SJSA1 (cell line): ENCODE measurements around the gene SLC18A3. TPM values are rescaled to one million over a fixed set of nuclear protein-coding genes. Genes with fewer than 3 reads are reported as not detected.

Experiments
- DNase-seq, 2 experiments: peaks; one replicate each; pipeline ENCODE4 v3.0.0-alpha.2; 2015 to 2020; ENCODE audit warnings: low spot score in 2 of 2, low read depth in 1 of 2
- H3K27ac ChIP-seq: fragments of 250-450 bp; sonication (Bioruptor Pico); 2 replicates; pipeline ENCODE4 v1.5.1; 2020; ENCODE audit warnings: mild to moderate bottlenecking, moderate library complexity
- H3K27me3 ChIP-seq: fragments of 250-450 bp; sonication (Bioruptor Pico); replicated peaks from 2 replicates; pipeline ENCODE4 v1.5.1; 2020; ENCODE audit warnings: mild to moderate bottlenecking, moderate library complexity
- H3K36me3 ChIP-seq: fragments of 250-450 bp; sonication (Bioruptor Pico); 2 replicates; pipeline ENCODE4 v1.5.1; 2020; ENCODE audit warnings: mild to moderate bottlenecking
- H3K4me1 ChIP-seq: fragments of 250-450 bp; sonication (Bioruptor Pico); replicated peaks from 2 replicates; pipeline ENCODE4 v1.6.1; 2021; ENCODE audit warnings: mild to moderate bottlenecking
- H3K4me3 ChIP-seq: fragments of 250-450 bp; sonication (Bioruptor Pico); 2 replicates; pipeline ENCODE4 v1.5.1; 2020; ENCODE audit warnings: mild to moderate bottlenecking
- H3K9me3 ChIP-seq: fragments of 250-450 bp; sonication (Bioruptor Pico); replicated peaks from 2 replicates; pipeline ENCODE4 v1.5.1; 2020; ENCODE audit warnings: mild to moderate bottlenecking
- total RNA-seq: library from RNA; depleted of rRNA; stranded (reverse); fragments of >200 nt; shearing (Covaris generic); gene quantifications from 2 replicates; pipeline ENCODE4 v1.2.3, GENCODE V29; 2014

Gene SLC18A3
- total RNA-seq, 1 experiment from 2014 or later = not detected

GRCh38 chr10:49633327-49634068 is 23.4 kb downstream of the SLC18A3 start:
- Histone ChIP-seq H3K27ac (no peak overlapping the region), H3K4me3 (no peak overlapping the region), H3K36me3 (no peaks in the 10 kb centered on the region), H3K9me3 (no peaks in the 10 kb centered on the region), H3K27me3 (peaks cover 43% of the 10 kb centered on the region), H3K4me1 (no peaks in the 10 kb centered on the region)
- DNase-seq = no peak

GRCh38 chr10:49634069-49634660 is 24.1 kb downstream of the SLC18A3 start:
- DNase-seq = no peak
- Histone ChIP-seq H3K9me3 (no peaks in the 10 kb centered on the region), H3K27me3 (peaks cover 45% of the 10 kb centered on the region), H3K4me3 (no peak overlapping the region), H3K36me3 (no peaks in the 10 kb centered on the region), H3K27ac (no peak overlapping the region), H3K4me1 (no peaks in the 10 kb centered on the region)

- Histone ChIP-seq H3K4me1 (no peaks in the 10 kb centered on the region), H3K36me3 (no peaks in the 10 kb centered on the region), H3K27ac (no peak overlapping the region), H3K9me3 (no peaks in the 10 kb centered on the region), H3K4me3 (no peak overlapping the region), H3K27me3 (peaks cover 30% of the 10 kb centered on the region)
- DNase-seq = no peak
Observed at GRCh38 chr10:49642311-49642710, 32.2 kb downstream of the SLC18A3 start.

GRCh38 chr10:49643241-49644034 is 33.3 kb downstream of the SLC18A3 start:
- DNase-seq = no peak
- Histone ChIP-seq H3K4me3 (no peak overlapping the region), H3K9me3 (no peaks in the 10 kb centered on the region), H3K4me1 (no peaks in the 10 kb centered on the region), H3K36me3 (no peaks in the 10 kb centered on the region), H3K27me3 (peaks cover 27% of the 10 kb centered on the region), H3K27ac (no peak overlapping the region)

- Histone ChIP-seq H3K4me1 (no peaks in the 10 kb centered on the region), H3K27me3 (peaks cover 28% of the 10 kb centered on the region), H3K4me3 (no peak overlapping the region), H3K9me3 (no peaks in the 10 kb centered on the region), H3K36me3 (no peaks in the 10 kb centered on the region), H3K27ac (no peak overlapping the region)
- DNase-seq = no peak
Observed at GRCh38 chr10:49644035-49644646, 34.0 kb downstream of the SLC18A3 start.

- H3K36me3 ChIP-seq = no peaks in the 10 kb centered on the region
- no peak overlapping the region for H3K4me3 ChIP-seq
- no peak overlapping the region for H3K27ac ChIP-seq
- no peaks in the 10 kb centered on the region for H3K4me1 ChIP-seq
- H3K9me3 ChIP-seq = no peaks in the 10 kb centered on the region
- no peak for DNase-seq
- peaks cover 27% of the 10 kb centered on the region for H3K27me3 ChIP-seq
Observed at GRCh38 chr10:49645417-49645816, 35.3 kb downstream of the SLC18A3 start.

GRCh38 chr10:49645871-49646870 is 36.1 kb downstream of the SLC18A3 start:
- peaks cover 22% of the 10 kb centered on the region for H3K27me3 ChIP-seq
- H3K9me3 ChIP-seq = no peaks in the 10 kb centered on the region
- H3K4me1 ChIP-seq = no peaks in the 10 kb centered on the region
- DNase-seq = peak in 1 of 2 experiments; percentile 34
- H3K27ac ChIP-seq = no peak overlapping the region
- no peaks in the 10 kb centered on the region for H3K36me3 ChIP-seq
- H3K4me3 ChIP-seq = no peak overlapping the region

GRCh38 chr10:49647554-49647953 is 37.4 kb downstream of the SLC18A3 start:
- H3K4me1 ChIP-seq = no peaks in the 10 kb centered on the region

GRCh38 chr10:49647985-49648795 is 38.1 kb downstream of the SLC18A3 start:
- no peaks in the 10 kb centered on the region for H3K9me3 ChIP-seq
- H3K27ac ChIP-seq = no peak overlapping the region
- H3K4me3 ChIP-seq = no peak overlapping the region
- H3K4me1 ChIP-seq = no peaks in the 10 kb centered on the region
- peaks cover 22% of the 10 kb centered on the region for H3K27me3 ChIP-seq
- DNase-seq = peak in 1 of 2 experiments; percentile 26
- no peaks in the 10 kb centered on the region for H3K36me3 ChIP-seq

More at GRCh38 chr10:49647554-49647953, 37.4 kb downstream of the SLC18A3 start:
- no peaks in the 10 kb centered on the region for H3K9me3 ChIP-seq
- no peak overlapping the region for H3K27ac ChIP-seq
- H3K4me3 ChIP-seq = no peak overlapping the region
- peaks cover 22% of the 10 kb centered on the region for H3K27me3 ChIP-seq
- DNase-seq = no peak
- H3K36me3 ChIP-seq = no peaks in the 10 kb centered on the region

GRCh38 chr10:49649294-49649693 is 39.2 kb downstream of the SLC18A3 start:
- Histone ChIP-seq H3K27ac (no peak overlapping the region), H3K4me3 (no peak overlapping the region), H3K4me1 (no peaks in the 10 kb centered on the region), H3K36me3 (no peaks in the 10 kb centered on the region), H3K27me3 (peaks cover 22% of the 10 kb centered on the region), H3K9me3 (no peaks in the 10 kb centered on the region)
- peak in 1 of 2 experiments; percentile 34 for DNase-seq

GRCh38 chr10:49649936-49650723 is 40.0 kb downstream of the SLC18A3 start:
- H3K27ac ChIP-seq = no peak overlapping the region
- no peaks in the 10 kb centered on the region for H3K36me3 ChIP-seq
- no peaks in the 10 kb centered on the region for H3K9me3 ChIP-seq
- peaks cover 22% of the 10 kb centered on the region for H3K27me3 ChIP-seq
- no peak overlapping the region for H3K4me3 ChIP-seq
- H3K4me1 ChIP-seq = no peaks in the 10 kb centered on the region
- peak in 1 of 2 experiments; percentile 21 for DNase-seq

- DNase-seq = peak in 1 of 2 experiments; percentile 31
Observed at GRCh38 chr10:49650724-49651034, 40.6 kb downstream of the SLC18A3 start.

More at GRCh38 chr10:49650724-49651034, 40.6 kb downstream of the SLC18A3 start:
- Histone ChIP-seq H3K4me3 (no peak overlapping the region), H3K27me3 (peaks cover 22% of the 10 kb centered on the region), H3K36me3 (no peaks in the 10 kb centered on the region), H3K27ac (no peak overlapping the region), H3K9me3 (no peaks in the 10 kb centered on the region), H3K4me1 (no peaks in the 10 kb centered on the region)
